ENCODE results near the gene DCAF8L1.
"Not testable (repeated sequence)": the region's sequence is repeated elsewhere in the genome, so short reads cannot be mapped to it uniquely, and the experiment has no call there.

The DCAF8L1 gene

DNA sequence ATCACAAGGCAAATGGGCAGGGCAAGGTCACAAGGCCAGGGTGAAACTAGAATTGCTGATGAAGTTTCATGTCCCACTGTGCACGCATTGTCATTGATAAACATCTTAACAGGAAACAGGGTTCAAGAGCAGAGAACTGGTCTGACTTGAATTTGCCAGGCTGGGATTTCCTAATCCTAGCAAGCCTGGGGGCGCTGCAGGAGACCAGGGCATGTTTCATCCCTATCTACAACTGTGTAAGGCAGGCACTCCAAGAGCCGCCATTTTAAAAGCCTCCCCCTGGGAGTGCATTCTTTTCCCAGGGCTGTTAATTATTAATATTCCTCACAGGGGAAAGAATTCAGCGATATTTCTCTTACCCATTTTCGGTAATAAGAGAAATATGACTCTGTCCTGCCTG, 15.9 kb downstream of the DCAF8L1 start:
- H3K4ac ChIP-seq (ENCODE audit: low read depth, low read length); H3K27ac ChIP-seq (ENCODE audit: low read depth, low read length); H3K79me1 ChIP-seq (ENCODE audit: low read length); H2BK5ac ChIP-seq (ENCODE audit: low read depth, low read length, poor library complexity); H2AFZ ChIP-seq (ENCODE audit: insufficient read depth, low read length, poor library complexity); H3K4me2 ChIP-seq (ENCODE audit: low read length); H4K12ac ChIP-seq (ENCODE audit: low read depth, low read length); H3K27me3 ChIP-seq (ENCODE audit: insufficient read depth, low read length); H3K14ac ChIP-seq (ENCODE audit: low read length); H2AK5ac ChIP-seq (ENCODE audit: low read length); H4K8ac ChIP-seq (ENCODE audit: low read depth, low read length); H3K9ac ChIP-seq (ENCODE audit: low read length); H4K91ac ChIP-seq (ENCODE audit: low read depth, low read length); H3K4me1 ChIP-seq (ENCODE audit: control insufficient read depth in 1 of 2, insufficient read depth in 2 of 2, low read length in 2 of 2); H3K18ac ChIP-seq (ENCODE audit: low read length); H3K4me3 ChIP-seq (ENCODE audit: low read depth, low read length); H3K36me3 ChIP-seq (ENCODE audit: control insufficient read depth in 1 of 2, insufficient read depth in 2 of 2, low read length in 2 of 2); H2BK120ac ChIP-seq (ENCODE audit: insufficient read depth, low read length, poor library complexity); H3K23ac ChIP-seq (ENCODE audit: low read length); H3K79me2 ChIP-seq (ENCODE audit: control insufficient read depth, insufficient read depth, low read length, poor library complexity); H2BK12ac ChIP-seq (ENCODE audit: low read length); DNase-seq; H3K9me3 ChIP-seq (ENCODE audit: insufficient read depth, low read depth, low read length): not testable (repeated sequence)
- no CpG with 5 or more reads among the region's 5 CpGs for WGBS (ENCODE audit: extremely low coverage, insufficient coverage, insufficient read length)

GRCh38 chrX:27964432-27964831, 16.8 kb downstream of the DCAF8L1 start:
- no peak overlapping the region for H4K8ac ChIP-seq (ENCODE audit: low read depth, low read length)
- no peak for DNase-seq
- WGBS (ENCODE audit: extremely low coverage, insufficient coverage, insufficient read length) = no CpG with 5 or more reads among the region's 1 CpG
- H3K27me3 ChIP-seq (ENCODE audit: insufficient read depth, low read length) = no peaks in the 10 kb centered on the region
- H3K36me3 ChIP-seq (ENCODE audit: control insufficient read depth in 1 of 2, insufficient read depth in 2 of 2, low read length in 2 of 2) = no peaks in the 10 kb centered on the region
- H3K14ac ChIP-seq (ENCODE audit: low read length) = no peak overlapping the region
- H3K27ac ChIP-seq (ENCODE audit: low read depth, low read length) = no peak overlapping the region
- H4K12ac ChIP-seq (ENCODE audit: low read depth, low read length) = no peak overlapping the region
- no peak overlapping the region for H2BK12ac ChIP-seq (ENCODE audit: low read length)
- no peaks in the 10 kb centered on the region for H3K9me3 ChIP-seq (ENCODE audit: insufficient read depth, low read depth, low read length)
- H3K23ac ChIP-seq (ENCODE audit: low read length) = no peak overlapping the region
- no peaks in the 10 kb centered on the region for H3K79me2 ChIP-seq (ENCODE audit: control insufficient read depth, insufficient read depth, low read length, poor library complexity)
- H2AK5ac ChIP-seq (ENCODE audit: low read length) = no peak overlapping the region
- H4K91ac ChIP-seq (ENCODE audit: low read depth, low read length) = no peak overlapping the region
- no peak overlapping the region for H2BK5ac ChIP-seq (ENCODE audit: low read depth, low read length, poor library complexity)
- no peak overlapping the region for H3K4me2 ChIP-seq (ENCODE audit: low read length)
- H3K18ac ChIP-seq (ENCODE audit: low read length) = no peak overlapping the region
- no peak overlapping the region for H3K9ac ChIP-seq (ENCODE audit: low read length)
- no peak overlapping the region for H3K4ac ChIP-seq (ENCODE audit: low read depth, low read length)
- H2BK120ac ChIP-seq (ENCODE audit: insufficient read depth, low read length, poor library complexity) = no peak overlapping the region
- H3K4me3 ChIP-seq (ENCODE audit: low read depth, low read length) = no peak overlapping the region
- H3K4me1 ChIP-seq (ENCODE audit: control insufficient read depth in 1 of 2, insufficient read depth in 2 of 2, low read length in 2 of 2) = no peaks in the 10 kb centered on the region
- H3K79me1 ChIP-seq (ENCODE audit: low read length) = no peaks in the 10 kb centered on the region
- no peak overlapping the region for H2AFZ ChIP-seq (ENCODE audit: insufficient read depth, low read length, poor library complexity)

GRCh38 chrX:27960410-27960809, 20.8 kb downstream of the DCAF8L1 start:
- not testable (repeated sequence) for H3K9ac ChIP-seq (ENCODE audit: low read length); H2BK12ac ChIP-seq (ENCODE audit: low read length); H3K18ac ChIP-seq (ENCODE audit: low read length)

GRCh38 chrX:27953171-27953570, 28.1 kb downstream of the DCAF8L1 start:
- no peak overlapping the region for H3K18ac ChIP-seq (ENCODE audit: low read length)
- no peaks in the 10 kb centered on the region for H3K27me3 ChIP-seq (ENCODE audit: insufficient read depth, low read length)
- no peak overlapping the region for H4K91ac ChIP-seq (ENCODE audit: low read depth, low read length)
- H3K36me3 ChIP-seq (ENCODE audit: control insufficient read depth in 1 of 2, insufficient read depth in 2 of 2, low read length in 2 of 2) = no peaks in the 10 kb centered on the region
- H2AFZ ChIP-seq (ENCODE audit: insufficient read depth, low read length, poor library complexity) = no peak overlapping the region
- H3K4me1 ChIP-seq (ENCODE audit: control insufficient read depth in 1 of 2, insufficient read depth in 2 of 2, low read length in 2 of 2) = no peaks in the 10 kb centered on the region
- H3K79me1 ChIP-seq (ENCODE audit: low read length) = no peaks in the 10 kb centered on the region
- no CpG with 5 or more reads among the region's 1 CpG for WGBS (ENCODE audit: extremely low coverage, insufficient coverage, insufficient read length)
- H3K14ac ChIP-seq (ENCODE audit: low read length) = no peak overlapping the region
- no peak overlapping the region for H3K4ac ChIP-seq (ENCODE audit: low read depth, low read length)
- no peak overlapping the region for H2BK12ac ChIP-seq (ENCODE audit: low read length)
- H4K12ac ChIP-seq (ENCODE audit: low read depth, low read length) = no peak overlapping the region
- no peak overlapping the region for H3K23ac ChIP-seq (ENCODE audit: low read length)
- no peak for DNase-seq
- H4K8ac ChIP-seq (ENCODE audit: low read depth, low read length) = no peak overlapping the region
- H2AK5ac ChIP-seq (ENCODE audit: low read length) = no peak overlapping the region
- H2BK120ac ChIP-seq (ENCODE audit: insufficient read depth, low read length, poor library complexity) = no peak overlapping the region
- no peak overlapping the region for H3K4me2 ChIP-seq (ENCODE audit: low read length)
- no peak overlapping the region for H3K27ac ChIP-seq (ENCODE audit: low read depth, low read length)
- H3K9ac ChIP-seq (ENCODE audit: low read length) = no peak overlapping the region
- H3K4me3 ChIP-seq (ENCODE audit: low read depth, low read length) = no peak overlapping the region
- no peaks in the 10 kb centered on the region for H3K79me2 ChIP-seq (ENCODE audit: control insufficient read depth, insufficient read depth, low read length, poor library complexity)
- H3K9me3 ChIP-seq (ENCODE audit: insufficient read depth, low read depth, low read length) = no peaks in the 10 kb centered on the region
- no peak overlapping the region for H2BK5ac ChIP-seq (ENCODE audit: low read depth, low read length, poor library complexity)

More at GRCh38 chrX:27960410-27960809, 20.8 kb downstream of the DCAF8L1 start:
- not testable (repeated sequence) for H4K8ac ChIP-seq (ENCODE audit: low read depth, low read length); H2BK5ac ChIP-seq (ENCODE audit: low read depth, low read length, poor library complexity); H3K79me2 ChIP-seq (ENCODE audit: control insufficient read depth, insufficient read depth, low read length, poor library complexity); DNase-seq; H4K12ac ChIP-seq (ENCODE audit: low read depth, low read length); H3K4me2 ChIP-seq (ENCODE audit: low read length); H3K36me3 ChIP-seq (ENCODE audit: control insufficient read depth in 1 of 2, insufficient read depth in 2 of 2, low read length in 2 of 2); H3K9me3 ChIP-seq (ENCODE audit: insufficient read depth, low read depth, low read length); H3K27ac ChIP-seq (ENCODE audit: low read depth, low read length); H3K4me3 ChIP-seq (ENCODE audit: low read depth, low read length); H3K4ac ChIP-seq (ENCODE audit: low read depth, low read length); H2AFZ ChIP-seq (ENCODE audit: insufficient read depth, low read length, poor library complexity); H3K27me3 ChIP-seq (ENCODE audit: insufficient read depth, low read length); H3K23ac ChIP-seq (ENCODE audit: low read length); H4K91ac ChIP-seq (ENCODE audit: low read depth, low read length); H2BK120ac ChIP-seq (ENCODE audit: insufficient read depth, low read length, poor library complexity); H3K79me1 ChIP-seq (ENCODE audit: low read length); H3K4me1 ChIP-seq (ENCODE audit: control insufficient read depth in 1 of 2, insufficient read depth in 2 of 2, low read length in 2 of 2); H3K14ac ChIP-seq (ENCODE audit: low read length); H2AK5ac ChIP-seq (ENCODE audit: low read length)
- no CpG with 5 or more reads among the region's 5 CpGs for whole genome bisulfite sequencing (ENCODE audit: extremely low coverage, insufficient coverage, insufficient read length)

Measured in trophoblast cell (in vitro differentiated cells and primary cell).